Esophagus muscularis mucosa (tissue), 4 donors: ENCODE data around the gene HIRIP3. TPM values are rescaled to one million over a fixed set of nuclear protein-coding genes. Genes with fewer than 3 reads are reported as not detected.

Source experiments
- DNase-seq: peaks from one replicate; pipeline ENCODE4 v3.0.0-alpha.2; 2017; ENCODE audit errors: extremely low spot score
- H3K27ac ChIP-seq, 4 donors: fragments of 200-600 bp; sonication (generic); replicated peaks in 1 of 4; 1 replicate in 3 of 4; 2 replicates in 1 of 4; pipeline ENCODE4 v1.5.1; 2016 to 2019; ENCODE audit warnings: mild to moderate bottlenecking in 1 of 4
- H3K27me3 ChIP-seq, 4 donors: fragments of 200-600 bp; sonication (generic); one replicate each; pipeline versions ENCODE4 v1.5.1 to v1.6.0; 2016 to 2019
- H3K36me3 ChIP-seq, 4 donors: fragments of 200-600 bp; sonication (generic); one replicate each; pipeline ENCODE4 v1.5.1; 2016 to 2019
- H3K4me1 ChIP-seq, 4 donors: fragments of 200-600 bp; sonication (generic); one replicate each; pipeline ENCODE4 v1.5.1; 2016 to 2019
- H3K4me3 ChIP-seq, 4 donors: fragments of 200-600 bp; sonication (generic); 1 replicate in 2 of 4; 2 replicates in 2 of 4; pipeline ENCODE4 v1.5.1; 2016 to 2019; ENCODE audit warnings: mild to moderate bottlenecking in 4 of 4, moderate library complexity in 1 of 4
- H3K9me3 ChIP-seq, 4 donors: fragments of 200-600 bp; sonication (generic); 1 replicate in 3 of 4; 2 replicates in 1 of 4; pipeline ENCODE4 v1.5.1; 2016 to 2019
- CTCF ChIP-seq, 3 experiments: fragments of 200-600 bp in 2 of 3; fragments of 450-650 bp in 1 of 3; sonication (generic) in 2 of 3; IDR thresholded peaks; one replicate each; pipeline ENCODE4 v1.5.1; 2017 to 2019; ENCODE audit warnings: antibody characterized with exemption in 3 of 3, mild to moderate bottlenecking in 2 of 3, moderate library complexity in 1 of 3
- EP300 ChIP-seq: sonication (generic); formaldehyde crosslinking; IDR thresholded peaks from one replicate; pipeline ENCODE4 v1.6.1; 2017; ENCODE audit warnings: antibody characterized with exemption
- POLR2A ChIP-seq: fragments of 450-650 bp; IDR thresholded peaks from one replicate; pipeline ENCODE4 v1.6.1; 2017; ENCODE audit warnings: antibody characterized with exemption, moderate library complexity, mild to moderate bottlenecking, low read depth
- POLR2AphosphoS5 ChIP-seq, 2 donors: sonication (generic); formaldehyde crosslinking; IDR thresholded peaks; one replicate each; pipeline ENCODE4 v1.6.1; 2017; ENCODE audit warnings: antibody characterized with exemption in 2 of 2
- WGBS: methylation state at CpG from one replicate; pipeline ENCODE4 v1.1.5; 2018; 5-methylcytosine and 5-hydroxymethylcytosine counted together
- intact Hi-C: fragments of 100-400 bp; cut with DNase I; formaldehyde crosslinking; loops from one replicate; pipeline ENCODE4 v1.15.1; 2023
- total RNA-seq, 4 donors: library from RNA; depleted of rRNA; stranded (reverse); fragments of >200 nt; gene quantifications; one replicate each; pipeline versions ENCODE4 v1.1.0 to v1.2.1, GENCODE V29; 2016

HIRIP3 gene
- total RNA-seq, 4 donors from 2014 or later, result 20.8 to 39.4 (median 22.1) TPM

- H3K4me1 ChIP-seq, result peaks cover 12 to 16% (median 14%) of the 10 kb centered on the region in 4 donors
- no peak overlapping the region for H3K27ac ChIP-seq
- H3K9me3 ChIP-seq, result no peaks in the 10 kb centered on the region
- no peak for DNase-seq
- H3K4me3 ChIP-seq, result no peak overlapping the region
- intact Hi-C loops, result loop anchor here (10.0 kb wide), 1 partner anchor 195 kb away; the partner anchor contains the start of gene KIF22
- H3K36me3 ChIP-seq, result peaks cover 45 to 91% (median 89%) of the 10 kb centered on the region in 4 donors
- no peaks in the 10 kb centered on the region for H3K27me3 ChIP-seq
- WGBS, result 93% methylated on average over 2 of the region's 2 CpGs
- no peak for TF ChIP-seq EP300
- no peak for TF ChIP-seq CTCF (IDR thresholded peaks at IDR 0.05)
- no peak for TF ChIP-seq POLR2AphosphoS5 (IDR thresholded peaks at IDR 0.05)
- no peak for TF ChIP-seq POLR2A
These were observed 5.4 kb downstream of the HIRIP3 start for GRCh38 chr16:29990034-29990433.

DNA sequence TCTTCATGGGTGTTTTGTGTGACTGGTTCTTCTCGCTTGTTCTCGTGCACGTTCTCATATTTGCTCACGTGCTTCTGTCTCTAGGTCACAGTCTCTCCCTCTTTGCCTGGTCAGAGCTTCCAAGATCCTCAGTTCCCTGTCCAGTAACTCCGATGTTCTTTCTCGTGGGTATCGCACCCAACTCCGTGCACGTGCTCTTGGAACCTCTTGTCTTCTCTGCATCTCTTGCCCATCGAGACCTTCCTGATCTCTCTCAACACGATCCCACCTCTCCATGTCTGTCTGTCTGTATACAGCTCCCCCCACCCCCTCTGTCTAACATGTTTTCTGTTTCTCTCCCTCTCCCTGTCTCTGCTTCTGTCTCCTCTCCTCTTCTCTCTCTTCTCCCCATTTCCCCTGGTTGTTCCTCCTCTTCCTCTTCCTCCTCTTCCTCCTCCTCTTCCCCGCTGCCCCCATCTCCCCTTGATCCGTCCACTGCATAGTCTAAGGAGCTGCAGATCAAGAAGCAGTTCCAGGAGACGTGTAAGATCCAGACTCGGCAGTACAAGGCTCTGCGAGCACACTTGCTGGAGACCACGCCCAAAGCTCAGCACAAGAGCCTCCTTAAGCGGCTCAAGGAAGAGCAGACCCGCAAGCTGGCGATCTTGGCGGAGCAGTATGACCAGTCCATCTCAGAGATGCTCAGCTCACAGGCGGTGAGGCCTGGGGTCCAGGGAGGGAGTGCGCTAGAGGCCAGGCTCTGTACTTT is 6.1 kb downstream of the HIRIP3 start:
- peaks cover 4 to 9% (median 7%) of the 10 kb centered on the region in 4 donors for H3K4me1 ChIP-seq
- intact Hi-C loops, result no loop called here
- TF ChIP-seq EP300, result no peak
- no peak for TF ChIP-seq CTCF (IDR thresholded peaks at IDR 0.05)
- no peak for TF ChIP-seq POLR2A
- TF ChIP-seq POLR2AphosphoS5 (IDR thresholded peaks at IDR 0.05), result no peak
- no peaks in the 10 kb centered on the region for H3K27me3 ChIP-seq
- DNase-seq, result no peak
- no peak overlapping the region for H3K27ac ChIP-seq
- peaks cover 51 to 98% (median 96%) of the 10 kb centered on the region in 4 donors for H3K36me3 ChIP-seq
- no peaks in the 10 kb centered on the region for H3K9me3 ChIP-seq
- H3K4me3 ChIP-seq, result no peak overlapping the region
- 86% methylated on average over 23 of the region's 23 CpGs for WGBS

DNA sequence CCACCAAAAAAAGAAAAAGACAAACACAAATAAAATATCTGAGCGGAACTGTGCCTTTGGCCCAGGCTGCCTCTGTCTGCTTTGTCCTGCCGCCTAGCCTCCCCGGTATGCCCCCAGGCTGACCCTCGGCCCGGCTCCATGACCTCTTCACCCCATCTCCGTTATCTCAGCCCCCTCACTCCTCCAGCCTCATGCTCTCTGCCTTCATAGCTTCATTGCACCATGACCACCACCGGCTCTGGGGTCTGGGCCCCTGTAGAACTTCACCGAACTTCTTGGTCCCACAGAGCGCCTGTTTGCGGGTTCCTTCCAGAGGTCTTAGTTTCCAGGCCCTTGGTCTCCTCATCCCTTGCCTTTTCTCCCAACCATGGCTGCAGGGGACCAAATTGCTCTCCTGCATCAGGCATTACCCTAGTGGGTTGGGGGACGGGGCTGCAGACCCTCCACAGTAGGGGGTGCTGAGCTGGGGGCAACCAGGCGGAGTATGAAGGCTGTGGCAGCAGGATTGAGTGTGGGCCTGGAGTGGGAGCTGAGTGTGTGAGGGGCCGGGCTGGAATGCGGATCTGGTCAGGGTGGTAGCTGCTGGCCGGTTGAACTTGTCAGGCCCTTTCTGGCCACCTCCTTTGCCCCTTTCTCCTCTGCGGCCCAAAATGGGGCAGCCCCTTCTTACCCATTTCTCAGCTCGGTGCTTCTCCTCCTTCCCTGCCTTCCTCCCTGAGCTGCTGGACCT is 6.9 kb downstream of the HIRIP3 start:
- WGBS, result 86% methylated on average over 16 of the region's 17 CpGs
- Histone ChIP-seq H3K27ac (no peak overlapping the region), H3K9me3 (no peaks in the 10 kb centered on the region), H3K4me1 (peaks cover 0 to 5% (median under 1%) of the 10 kb centered on the region in 4 donors), H3K27me3 (no peaks in the 10 kb centered on the region), H3K36me3 (peaks cover 58 to 100% (median 99%) of the 10 kb centered on the region in 4 donors), H3K4me3 (no peak overlapping the region)
- intact Hi-C loops, result no loop called here
- DNase-seq, result no peak
- TF ChIP-seq CTCF (IDR thresholded peaks at IDR 0.05) (no peak), POLR2AphosphoS5 (IDR thresholded peaks at IDR 0.05) (no peak), POLR2A (no peak), EP300 (no peak)

DNA sequence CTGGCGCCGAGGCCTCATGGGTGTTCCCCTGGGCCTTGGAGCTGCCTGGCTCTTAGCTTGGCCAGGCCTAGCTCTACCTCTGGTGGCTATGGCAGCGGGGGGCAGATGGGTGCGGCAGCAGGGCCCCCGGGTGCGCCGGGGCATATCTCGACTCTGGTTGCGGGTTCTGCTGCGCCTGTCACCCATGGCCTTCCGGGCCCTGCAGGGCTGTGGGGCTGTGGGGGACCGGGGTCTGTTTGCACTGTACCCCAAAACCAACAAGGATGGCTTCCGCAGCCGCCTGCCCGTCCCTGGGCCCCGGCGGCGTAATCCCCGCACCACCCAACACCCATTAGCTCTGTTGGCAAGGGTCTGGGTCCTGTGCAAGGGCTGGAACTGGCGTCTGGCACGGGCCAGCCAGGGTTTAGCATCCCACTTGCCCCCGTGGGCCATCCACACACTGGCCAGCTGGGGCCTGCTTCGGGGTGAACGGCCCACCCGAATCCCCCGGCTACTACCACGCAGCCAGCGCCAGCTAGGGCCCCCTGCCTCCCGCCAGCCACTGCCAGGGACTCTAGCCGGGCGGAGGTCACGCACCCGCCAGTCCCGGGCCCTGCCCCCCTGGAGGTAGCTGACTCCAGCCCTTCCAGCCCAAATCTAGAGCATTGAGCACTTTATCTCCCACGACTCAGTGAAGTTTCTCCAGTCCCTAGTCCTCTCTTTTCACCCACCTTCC is 7.9 kb downstream of the HIRIP3 start:
- Histone ChIP-seq H3K27me3 (no peaks in the 10 kb centered on the region), H3K4me1 (peaks cover 0 to 5% (median 0%) of the 10 kb centered on the region in 4 donors), H3K9me3 (no peaks in the 10 kb centered on the region), H3K36me3 (peaks cover 67 to 100% (median 99%) of the 10 kb centered on the region in 4 donors), H3K4me3 (no peak overlapping the region), H3K27ac (no peak overlapping the region)
- no peak for DNase-seq
- TF ChIP-seq EP300, result no peak
- WGBS, result 84% methylated on average over 20 of the region's 35 CpGs
- intact Hi-C loops, result no loop called here

GRCh38 chr16:29986931-29987330 is 8.5 kb downstream of the HIRIP3 start:
- Histone ChIP-seq H3K9me3 (no peaks in the 10 kb centered on the region), H3K4me3 (no peak overlapping the region), H3K27me3 (no peaks in the 10 kb centered on the region), H3K4me1 (no peaks in the 10 kb centered on the region), H3K36me3 (peaks cover 73 to 100% (median 99%) of the 10 kb centered on the region in 4 donors), H3K27ac (no peak overlapping the region)
- WGBS, result 88% methylated on average over 1 of the region's 5 CpGs
- intact Hi-C loops, result no loop called here
- no peak for TF ChIP-seq EP300
- TF ChIP-seq POLR2A, result no peak
- TF ChIP-seq CTCF (IDR thresholded peaks at IDR 0.05), result no peak
- no peak for TF ChIP-seq POLR2AphosphoS5 (IDR thresholded peaks at IDR 0.05)
- DNase-seq, result no peak
